ENCODE measurements around the gene KSR1.

Gene KSR1

DNA sequence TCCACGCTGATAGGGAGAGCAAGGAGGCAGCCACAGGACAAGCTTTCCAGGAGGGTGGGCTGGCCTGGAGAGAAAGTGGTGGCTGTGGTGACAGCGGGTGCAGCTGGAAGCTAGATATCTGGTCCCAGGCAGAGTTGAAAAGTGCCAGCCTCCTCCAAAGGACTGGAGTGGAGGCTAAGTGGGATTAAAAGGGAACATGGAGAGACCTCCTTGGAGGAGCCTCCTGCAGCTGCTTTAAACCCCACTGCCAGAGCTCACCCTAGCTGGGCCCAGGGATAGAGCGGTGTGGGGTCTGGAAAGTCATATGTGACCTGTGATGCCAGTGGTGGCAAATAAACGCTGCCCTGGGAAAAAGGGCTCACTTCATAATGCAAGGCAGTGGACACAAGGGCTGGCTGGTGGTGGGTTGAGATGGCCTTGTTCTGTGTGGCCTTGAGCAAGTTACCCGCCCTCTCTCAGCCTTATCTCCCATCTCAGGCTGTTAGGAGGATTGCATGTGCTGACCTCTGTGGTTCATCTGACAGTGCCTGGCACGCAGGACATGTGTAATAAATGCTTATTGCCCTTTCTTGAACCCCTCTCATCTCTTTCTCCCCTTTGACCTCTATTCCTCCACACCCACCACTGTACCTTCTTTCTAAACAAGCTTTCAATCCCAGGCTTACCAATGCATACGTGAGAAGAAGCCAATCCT lies 113.8 kb downstream of the KSR1 start:
- no peak for DNase-seq (ENCODE audit: low spot score)

DNA sequence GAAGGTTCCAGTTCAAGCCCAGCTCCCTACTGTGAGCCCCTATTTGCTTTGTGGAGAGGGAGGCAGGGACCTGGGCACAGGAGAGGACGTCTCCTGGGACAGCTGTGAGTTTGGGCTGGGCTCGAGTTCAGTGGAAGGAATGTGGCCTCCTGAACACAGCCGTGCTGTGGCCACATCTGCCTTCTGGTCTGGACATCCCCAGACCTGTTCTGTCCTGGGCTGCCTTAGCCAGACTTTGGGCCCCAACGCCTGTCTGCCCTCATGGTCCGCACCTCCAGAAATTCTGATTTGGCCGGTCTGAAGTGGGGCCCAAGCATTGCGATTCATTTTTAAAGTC lies 114.3 kb downstream of the KSR1 start:
- no peak for DNase-seq (ENCODE audit: low spot score)

DNA sequence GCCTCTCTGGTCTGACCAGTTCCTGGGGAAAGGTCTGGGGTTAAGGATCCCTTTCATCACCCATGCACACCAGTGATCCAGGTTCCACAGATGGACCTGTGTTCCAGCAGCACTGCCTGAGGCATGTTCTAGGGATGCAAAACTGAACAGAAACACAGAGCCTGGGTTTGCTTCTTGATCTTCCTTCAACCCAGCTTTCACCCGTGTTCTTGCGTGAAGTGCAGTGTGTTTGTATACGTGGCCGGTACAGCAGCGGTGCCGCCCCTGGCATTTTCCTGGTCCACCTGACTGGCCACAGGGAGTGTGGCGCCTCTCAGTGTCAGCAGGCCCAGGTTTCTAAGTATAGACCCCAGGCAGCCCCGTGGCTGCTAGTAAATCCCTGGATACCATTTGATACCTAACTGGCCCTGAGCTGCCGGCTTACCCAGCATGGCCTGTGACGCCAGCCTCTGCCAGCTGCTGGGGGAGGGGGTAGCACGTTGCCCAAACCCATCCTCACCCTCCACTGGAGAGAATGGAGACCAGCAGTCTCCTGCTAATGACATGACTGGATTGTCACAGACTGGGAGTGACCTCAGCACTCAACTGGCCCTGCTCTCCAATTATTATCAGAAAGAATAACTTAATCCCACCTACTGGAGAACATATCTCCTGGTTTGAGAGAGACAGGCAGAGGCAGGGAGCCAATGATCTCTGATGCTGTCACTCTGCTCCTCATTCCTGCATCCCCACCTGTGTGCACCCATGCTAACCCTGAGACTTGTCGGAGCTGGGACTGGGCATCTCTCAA lies 115.5 kb downstream of the KSR1 start:
- no peak for DNase-seq (ENCODE audit: low spot score)

DNA sequence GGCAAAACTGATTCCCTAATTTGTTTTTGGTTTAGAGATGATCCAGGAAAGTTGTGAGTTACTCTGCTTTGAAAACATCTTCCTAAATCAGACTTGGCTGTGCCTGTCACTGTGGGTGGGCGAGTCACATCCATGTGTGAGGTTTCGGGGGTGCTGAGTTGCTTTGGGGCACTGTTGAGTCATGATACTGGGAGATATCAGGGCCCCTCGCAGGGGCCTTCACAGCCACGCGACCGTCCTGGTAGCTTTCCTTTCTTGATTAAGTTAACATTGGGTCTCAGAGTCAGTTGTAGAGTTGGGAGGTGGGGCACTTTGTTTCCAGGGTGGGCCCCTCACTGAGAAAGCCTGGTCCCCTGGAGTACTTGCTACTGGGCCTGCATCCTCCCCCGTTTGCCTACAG lies 116.4 kb downstream of the KSR1 start:
- DNase-seq (ENCODE audit: low spot score), result no peak

DNA sequence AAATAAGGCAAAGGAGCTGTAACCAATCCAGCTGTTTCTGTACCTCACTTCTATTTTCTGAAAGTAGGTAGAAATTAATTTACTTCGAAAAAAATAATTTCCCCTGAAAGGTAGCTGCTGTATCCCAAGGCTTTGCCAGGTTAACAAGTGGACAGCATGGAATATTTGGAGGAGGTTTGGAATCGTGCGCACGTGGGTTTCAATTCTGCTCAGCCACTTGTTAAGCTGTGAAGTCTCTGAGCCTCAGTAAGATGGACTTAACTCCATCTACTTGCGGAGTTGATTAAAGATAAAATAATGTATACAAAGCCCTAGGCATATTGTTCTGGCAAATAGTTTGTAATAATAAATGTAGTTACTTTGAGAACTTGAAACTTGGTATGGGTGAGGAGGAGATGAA lies 117.3 kb downstream of the KSR1 start:
- no peak for DNase-seq (ENCODE audit: low spot score)

GRCh38 chr17:27573971-27574525 lies 117.8 kb downstream of the KSR1 start:
- DNase-seq (ENCODE audit: low spot score), result no peak

- DNase-seq (ENCODE audit: low spot score), result no peak
Observed at GRCh38 chr17:27575096-27575911, 119.1 kb downstream of the KSR1 start.

DNA sequence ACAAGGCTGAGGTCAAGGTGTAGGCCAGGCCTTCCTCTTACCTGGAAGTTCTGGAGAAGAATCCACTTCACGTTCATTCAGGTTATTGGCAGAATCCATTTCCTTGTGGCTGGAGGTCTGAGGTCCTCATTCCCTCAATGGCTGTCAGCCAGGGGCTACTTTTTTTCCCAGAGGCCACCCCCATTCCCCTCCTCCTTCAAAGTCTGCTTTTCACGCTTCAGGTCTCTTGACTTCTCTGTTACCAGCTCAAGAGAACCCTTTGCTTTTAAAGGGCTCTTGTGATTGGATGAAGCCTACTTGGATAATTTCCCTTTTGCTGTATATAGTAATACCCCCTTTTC lies 119.6 kb downstream of the KSR1 start:
- DNase-seq (ENCODE audit: low spot score), result no peak

- DNase-seq (ENCODE audit: low spot score), result no peak
Observed at GRCh38 chr17:27576477-27577083, 120.3 kb downstream of the KSR1 start.

DNA sequence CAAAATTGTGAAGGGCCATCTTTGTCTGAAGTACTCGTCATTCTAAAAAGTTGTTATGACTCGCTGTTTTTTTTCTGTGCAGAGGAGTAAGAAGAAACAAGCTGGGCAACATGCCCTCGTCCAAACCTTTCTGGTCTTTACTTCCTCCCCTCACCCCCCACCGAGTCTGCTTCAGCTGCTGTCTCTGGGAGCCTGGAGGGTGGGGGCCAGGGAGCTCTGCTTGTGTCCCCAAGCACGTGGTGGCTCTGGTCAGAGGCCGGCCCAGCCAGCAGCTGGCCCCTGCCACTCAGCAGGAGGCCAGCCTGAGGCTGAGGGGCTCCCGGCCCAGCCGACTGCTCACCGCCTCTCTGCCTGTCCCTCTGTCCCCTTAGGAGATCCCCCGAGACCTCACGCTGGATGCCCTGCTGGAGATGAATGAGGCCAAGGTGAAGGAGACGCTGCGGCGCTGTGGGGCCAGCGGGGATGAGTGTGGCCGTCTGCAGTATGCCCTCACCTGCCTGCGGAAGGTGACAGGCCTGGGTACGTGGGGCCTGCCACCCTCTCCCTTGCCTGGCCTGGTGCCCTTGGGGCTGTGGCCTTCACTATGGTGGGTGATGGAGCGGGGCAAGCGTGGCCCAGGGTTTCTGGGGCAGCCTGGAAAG lies 121.0 kb downstream of the KSR1 start:
- DNase-seq (ENCODE audit: low spot score), result no peak

- no peak for DNase-seq (ENCODE audit: low spot score)
Observed at GRCh38 chr17:27577884-27578717, 121.9 kb downstream of the KSR1 start.

- DNase-seq (ENCODE audit: low spot score), result no peak
Observed at GRCh38 chr17:27578718-27579085, 122.5 kb downstream of the KSR1 start.

GRCh38 chr17:27579304-27579703 lies 123.1 kb downstream of the KSR1 start:
- no peak for DNase-seq (ENCODE audit: low spot score)

DNA sequence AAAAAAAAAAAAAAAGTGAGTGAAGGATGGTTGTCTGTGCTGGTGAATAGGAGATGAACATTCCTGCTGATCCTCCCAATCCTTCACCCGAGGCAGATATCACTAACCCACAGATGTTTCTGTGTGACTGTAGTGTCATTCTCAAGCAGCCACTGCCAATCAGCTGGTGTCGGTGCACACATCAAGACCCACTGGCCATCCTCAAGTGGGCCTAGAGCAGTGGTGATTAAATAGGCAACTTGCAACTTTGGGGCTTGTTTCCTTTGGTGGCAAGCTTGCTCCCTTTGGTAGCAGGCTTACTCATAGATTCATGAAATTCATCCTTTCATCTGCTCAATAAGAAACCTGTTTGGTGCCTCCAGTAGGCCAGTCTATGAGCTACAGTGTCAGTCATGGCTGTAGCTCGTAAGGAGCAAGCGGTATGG lies 123.7 kb downstream of the KSR1 start:
- no peak for DNase-seq (ENCODE audit: low spot score)

- DNase-seq (ENCODE audit: low spot score), result no peak
Observed at GRCh38 chr17:27581016-27581415, 124.8 kb downstream of the KSR1 start.

GRCh38 chr17:27582696-27583095 lies 126.4 kb downstream of the KSR1 start:
- DNase-seq (ENCODE audit: low spot score), result no peak

GRCh38 chr17:27585153-27585681 lies 129.0 kb downstream of the KSR1 start:
- no peak for DNase-seq (ENCODE audit: low spot score)

GRCh38 chr17:27585792-27586191 lies 129.5 kb downstream of the KSR1 start:
- no peak for DNase-seq (ENCODE audit: low spot score)

GRCh38 chr17:27586203-27586721 lies 130.0 kb downstream of the KSR1 start:
- DNase-seq (ENCODE audit: low spot score), result no peak

DNA sequence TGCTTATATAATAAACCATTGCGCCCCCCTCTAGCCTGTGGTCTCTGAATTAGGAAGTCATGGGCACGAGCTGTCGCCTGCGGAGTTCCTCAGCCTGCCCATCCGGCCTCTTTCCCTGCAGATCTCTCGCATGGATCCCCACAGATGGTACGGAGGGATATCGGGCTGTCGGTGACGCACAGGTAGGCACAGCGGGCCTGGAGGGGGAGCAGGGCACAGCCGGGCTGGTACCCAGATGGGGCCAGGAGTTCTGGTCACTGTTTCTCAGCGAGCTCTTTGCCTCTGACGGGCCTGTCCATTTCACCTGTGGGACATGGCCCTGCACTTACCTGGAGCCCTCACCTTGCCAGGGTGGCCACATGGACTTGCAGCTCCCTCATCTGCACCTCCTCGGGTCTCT lies 132.1 kb downstream of the KSR1 start:
- DNase-seq (ENCODE audit: low spot score), result no peak

Data from HuH-7.5 (cell line).